Panc1 (cell line): ENCODE results near the gene BLCAP.

ENCODE experiments used
- CTCF ChIP-seq: fragments of 450-650 bp; IDR thresholded peaks from 2 replicates; pipeline ENCODE4 v1.5.1; 2017; ENCODE audit warnings: mild to moderate bottlenecking
- POLR2AphosphoS5 ChIP-seq: IDR thresholded peaks from 2 replicates; pipeline ENCODE4 v1.6.1; 2012; ENCODE audit warnings: mild to moderate bottlenecking, low read depth, low read length, moderate library complexity
- REST ChIP-seq, 2 experiments: IDR thresholded peaks; 2 replicates each; pipeline ENCODE4 v1.6.1; 2011 to 2012; ENCODE audit warnings: low read depth in 2 of 2, control low read depth in 1 of 2, low read length in 1 of 2, mild to moderate bottlenecking in 1 of 2, moderate library complexity in 1 of 2; ENCODE audit not compliant: insufficient read depth in 1 of 2

GRCh38 chr20:37524859-37525708 is 2.6 kb downstream of the BLCAP start:
- no peak for TF ChIP-seq CTCF
- TF ChIP-seq POLR2AphosphoS5 = no peak
- no peak for TF ChIP-seq REST (IDR thresholded peaks at IDR 0.05; ENCODE audit: insufficient read depth in 1 of 2, low read depth in 2 of 2, low read length in 1 of 2)
